MCF 10A (cell line): ENCODE measurements around the gene PRMT6. TPM values are rescaled to one million over a fixed set of nuclear protein-coding genes. Genes with fewer than 3 reads are reported as not detected.

Source experiments
- Bru-seq: library from RNA; stranded (reverse); fragments of 400-500 nt; gene quantifications from one replicate; lab custom pipeline; 2021; lab: Mats Ljungman, UMichigan
- BruChase-seq, 2 experiments: library from RNA; stranded (reverse); fragments of 400-500 nt; gene quantifications; one replicate each; lab custom pipeline; 2021; lab: Mats Ljungman, UMichigan
- BruUV-seq: library from RNA; stranded (reverse); fragments of 400-500 nt; replicated peaks from 2 replicates; lab custom pipeline; 2021; lab: Mats Ljungman, UMichigan
- CTCF ChIA-PET: fragments of 300-600 bp; sonication (Branson Sonifier 250); formaldehyde crosslinking; extraction: SDS; loops from one replicate; lab custom pipeline; 2021; ENCODE audit warnings: antibody characterized with exemption, inconsistent platforms; lab: Yijun Ruan, JAX
- POLR2A ChIA-PET: fragments of 300-600, 350-650 bp; sonication (Branson Sonifier 250); formaldehyde crosslinking; extraction: SDS; loops from one replicate; lab custom pipeline; 2020; ENCODE audit warnings: antibody characterized with exemption, inconsistent platforms; lab: Yijun Ruan, JAX
- DNase-seq: peaks from one replicate; pipeline ENCODE4 v3.0.0-alpha.2; 2018; ENCODE audit not compliant: unreplicated experiment
- H3K27ac Mint-ChIP-seq: one replicate; pipeline ENCODE4 v1.8.0; 2022; ENCODE audit warnings: mild to moderate bottlenecking, low read depth, mixed read lengths; ENCODE audit not compliant: unreplicated experiment
- H3K27me3 Mint-ChIP-seq: one replicate; pipeline ENCODE4 v1.8.0; 2022; ENCODE audit warnings: mixed read lengths; ENCODE audit not compliant: insufficient read depth, unreplicated experiment
- H3K36me3 Mint-ChIP-seq: one replicate; pipeline ENCODE4 v1.8.0; 2022; ENCODE audit warnings: mild to moderate bottlenecking, moderate library complexity, mixed read lengths; ENCODE audit not compliant: insufficient read depth, unreplicated experiment
- H3K4me1 Mint-ChIP-seq: one replicate; pipeline ENCODE4 v1.8.0; 2022; ENCODE audit warnings: mixed read lengths; ENCODE audit not compliant: insufficient read depth, unreplicated experiment
- H3K4me3 Mint-ChIP-seq: one replicate; pipeline ENCODE4 v1.8.0; 2022; ENCODE audit warnings: mild to moderate bottlenecking, moderate library complexity, mixed read lengths; ENCODE audit not compliant: unreplicated experiment
- H3K9me3 Mint-ChIP-seq: one replicate; pipeline ENCODE4 v1.8.0; 2022; ENCODE audit warnings: mixed read lengths; ENCODE audit not compliant: unreplicated experiment
- CTCF ChIP-seq: fragments of 200-600 bp; IDR thresholded peaks from one replicate; pipeline ENCODE4 v1.8.0; 2022; ENCODE audit warnings: antibody characterized with exemption, mild to moderate bottlenecking; ENCODE audit not compliant: unreplicated experiment
- intact Hi-C: fragments of 100-400 bp; cut with micrococcal nuclease; formaldehyde crosslinking; loops from 2 replicates; pipeline ENCODE4 v1.14.1; 2022
- long read RNA-seq: library from polyadenylated mRNA; stranded (forward); transcript quantifications from one replicate; pipeline ENCODE4 v2.0.0, GENCODE V29; 2022
- total RNA-seq: library from RNA; stranded (reverse); gene quantifications from 2 replicates; pipeline ENCODE4 v1.2.3, GENCODE V29; 2022

Gene PRMT6
- total RNA-seq, result 11.7 and 14.0 TPM in 2 replicates
- Bru-seq, nascent RNA, result percentile 76 among the genes with signal in this experiment
- BruChase-seq, experiment 1, labeled RNA remaining after a 6-hour chase, result percentile 61 among the genes with signal in this experiment
- percentile 93 among the genes with signal in this experiment for BruChase-seq, experiment 2, labeled RNA remaining after a 2-hour chase
- long read RNA-seq, transcript PRMT6-201 (1 exons, 2,616 nt), result major isoform, 91 of 91 reads
- long read RNA-seq, partial matches to known transcripts, result 0 of 91 reads
- long read RNA-seq, other reads (novel, unspliced or antisense), result 0 of 91 reads

- TSS peak; percentile 65 for BruUV-seq
- ChIA-PET POLR2A (interaction anchor here (0.6 to 1.9 kb wide), 16 partner anchors 14 to 1667 kb away, joined by 3 to 9 read pairs (median 3); no protein-coding TSS in a partner anchor), CTCF (interaction anchor here (0.6 to 1.5 kb wide), 10 partner anchors 13 to 1510 kb away, joined by 3 to 7 read pairs (median 3); no protein-coding TSS in a partner anchor)
- peak within 1 kb of the TSS; percentile 86 for H3K27ac Mint-ChIP-seq
- TF ChIP-seq CTCF, result peak; percentile 8
- H3K9me3 Mint-ChIP-seq, result no peaks in the 10 kb centered on the region
- intact Hi-C loops, result loop anchor here (2.0 to 5.0 kb wide), 2 partner anchors 84 to 299 kb away; partner anchors contain the start of gene NTNG1
- peaks cover 6% of the 10 kb centered on the region for H3K36me3 Mint-ChIP-seq
- peak within 1 kb of the TSS; percentile 95 for H3K4me3 Mint-ChIP-seq
- H3K27me3 Mint-ChIP-seq, result no peaks in the 10 kb centered on the region
- peaks cover 12% of the 10 kb centered on the region for H3K4me1 Mint-ChIP-seq
- DNase-seq, result peak; percentile 75
Measured at GRCh38 chr1:107056426-107057196, at the start of gene PRMT6. Gene PRMT6, plus strand, starts transcription at chr1:107056674. Its CDS starts 42 bp downstream, at chr1:107056716.

DNA sequence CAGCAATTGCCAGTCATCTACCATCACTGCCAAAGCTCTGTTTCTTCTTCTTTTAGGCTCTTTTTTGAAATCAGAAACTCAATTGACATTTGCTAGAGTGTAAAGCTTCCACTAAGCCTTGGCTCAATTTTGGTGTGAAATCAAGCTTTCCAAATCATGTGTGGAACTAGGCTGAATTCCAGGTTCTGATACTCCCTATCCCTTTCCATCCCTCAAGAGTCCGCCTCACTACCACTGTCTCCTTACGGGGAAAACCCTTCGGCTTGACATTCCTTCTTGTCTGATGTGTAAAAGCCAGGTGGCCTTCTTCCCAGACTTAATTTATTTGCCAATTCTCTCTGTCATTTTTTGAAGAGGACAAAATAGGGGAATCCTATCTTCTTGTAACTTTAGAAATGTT, 47.2 kb upstream of the PRMT6 start:
- H3K4me1 Mint-ChIP-seq, result no peaks in the 10 kb centered on the region
- no peak for TF ChIP-seq CTCF

DNA sequence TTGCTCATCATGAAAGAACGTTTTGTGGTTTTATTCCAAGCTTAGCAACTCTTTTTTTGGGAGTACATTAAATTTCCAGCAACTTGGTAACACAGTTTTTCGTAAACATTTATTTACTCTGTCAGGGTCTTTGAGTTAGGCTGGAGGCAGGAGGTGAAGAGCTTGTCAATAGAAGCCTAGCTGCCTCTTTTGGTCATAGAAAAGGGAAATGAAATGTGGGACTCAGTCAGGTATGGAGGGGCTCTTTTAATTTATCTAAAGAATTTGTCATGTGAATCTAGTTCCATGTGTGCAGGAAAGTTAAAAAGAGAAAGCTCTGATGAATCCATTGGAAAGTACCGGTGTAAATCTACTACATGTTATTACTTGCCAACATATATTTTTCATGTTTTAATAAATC, 45.9 kb upstream of the PRMT6 start:
- no TSS peak for BruUV-seq
- CTCF ChIA-PET, result interaction anchor here (0.7 kb wide), 1 partner anchor 18 kb away, joined by 4 read pairs; no protein-coding TSS in a partner anchor
- no peaks in the 10 kb centered on the region for H3K4me1 Mint-ChIP-seq
- intact Hi-C loops, result no loop called here
- H3K27ac Mint-ChIP-seq, result no peak overlapping the region
- H3K27me3 Mint-ChIP-seq, result no peaks in the 10 kb centered on the region
- no peaks in the 10 kb centered on the region for H3K9me3 Mint-ChIP-seq
- POLR2A ChIA-PET, result interaction anchor here (0.7 kb wide), 2 partner anchors 12 to 197 kb away, joined by 3 read pairs; no protein-coding TSS in a partner anchor
- no peak overlapping the region for H3K4me3 Mint-ChIP-seq
- H3K36me3 Mint-ChIP-seq, result no peaks in the 10 kb centered on the region
- DNase-seq, result no peak
- no peak for TF ChIP-seq CTCF

More for the DNA sequence above, 47.2 kb upstream of the PRMT6 start:
- no TSS peak for BruUV-seq
- intact Hi-C loops, result no loop called here
- ChIA-PET POLR2A (no interaction called here), CTCF (no interaction called here)
- Mint-ChIP-seq H3K27me3 (no peaks in the 10 kb centered on the region), H3K36me3 (no peaks in the 10 kb centered on the region), H3K9me3 (no peaks in the 10 kb centered on the region), H3K27ac (no peak overlapping the region), H3K4me3 (no peak overlapping the region)
- DNase-seq, result no peak
